ENCODE data around the gene LPIN3.

The LPIN3 gene

GRCh38 chr20:41352106-41352505 lies 11.5 kb downstream of the LPIN3 start:
- H3K27ac ChIP-seq (ENCODE audit: low read length): no peak overlapping the region
- no peaks in the 10 kb centered on the region; the same call in 1 of the 2 replicates for H3K36me3 ChIP-seq (ENCODE audit: control insufficient read depth, insufficient read depth, low read length)
- H3K27me3 ChIP-seq (ENCODE audit: control insufficient read depth, insufficient read depth, low read length): no peaks in the 10 kb centered on the region
- WGBS (ENCODE audit: insufficient coverage, insufficient read length): no CpG with 5 or more reads among the region's 4 CpGs
- DNase-seq (ENCODE audit: low read depth, low spot score): no peak
- H3K9me3 ChIP-seq (ENCODE audit: control insufficient read depth, insufficient read depth, low read length): no peaks in the 10 kb centered on the region
- H3K4me3 ChIP-seq (ENCODE audit: low read length): no peak overlapping the region
- H3K4me1 ChIP-seq (ENCODE audit: control insufficient read depth, insufficient read depth, low read length): no peaks in the 10 kb centered on the region

GRCh38 chr20:41352666-41353065 lies 12.0 kb downstream of the LPIN3 start:
- no CpG with 5 or more reads among the region's 5 CpGs for WGBS (ENCODE audit: insufficient coverage, insufficient read length)
- Histone ChIP-seq H3K27ac (ENCODE audit: low read length) (no peak overlapping the region), H3K27me3 (ENCODE audit: control insufficient read depth, insufficient read depth, low read length) (no peaks in the 10 kb centered on the region), H3K4me3 (ENCODE audit: low read length) (no peak overlapping the region), H3K4me1 (ENCODE audit: control insufficient read depth, insufficient read depth, low read length) (no peaks in the 10 kb centered on the region), H3K36me3 (ENCODE audit: control insufficient read depth, insufficient read depth, low read length) (no peaks in the 10 kb centered on the region; the same call in 1 of the 2 replicates), H3K9me3 (ENCODE audit: control insufficient read depth, insufficient read depth, low read length) (no peaks in the 10 kb centered on the region)
- no peak for DNase-seq (ENCODE audit: low read depth, low spot score)

GRCh38 chr20:41353530-41353929 lies 12.9 kb downstream of the LPIN3 start:
- DNase-seq (ENCODE audit: low read depth, low spot score): no peak
- Histone ChIP-seq H3K36me3 (ENCODE audit: control insufficient read depth, insufficient read depth, low read length) (no peaks in the 10 kb centered on the region; the same call in 1 of the 2 replicates), H3K27ac (ENCODE audit: low read length) (no peak overlapping the region), H3K4me3 (ENCODE audit: low read length) (no peak overlapping the region), H3K9me3 (ENCODE audit: control insufficient read depth, insufficient read depth, low read length) (no peaks in the 10 kb centered on the region), H3K4me1 (ENCODE audit: control insufficient read depth, insufficient read depth, low read length) (no peaks in the 10 kb centered on the region), H3K27me3 (ENCODE audit: control insufficient read depth, insufficient read depth, low read length) (no peaks in the 10 kb centered on the region)

- Histone ChIP-seq H3K36me3 (ENCODE audit: control insufficient read depth, insufficient read depth, low read length) (no peaks in the 10 kb centered on the region), H3K9me3 (ENCODE audit: control insufficient read depth, insufficient read depth, low read length) (no peaks in the 10 kb centered on the region), H3K27ac (ENCODE audit: low read length) (no peak overlapping the region), H3K4me1 (ENCODE audit: control insufficient read depth, insufficient read depth, low read length) (no peaks in the 10 kb centered on the region), H3K4me3 (ENCODE audit: low read length) (no peak overlapping the region), H3K27me3 (ENCODE audit: control insufficient read depth, insufficient read depth, low read length) (no peaks in the 10 kb centered on the region)
- no CpG with 5 or more reads among the region's 3 CpGs for WGBS (ENCODE audit: insufficient coverage, insufficient read length)
- DNase-seq (ENCODE audit: low read depth, low spot score): no peak
Measured at GRCh38 chr20:41355192-41355591, 14.6 kb downstream of the LPIN3 start.

GRCh38 chr20:41355598-41356203 lies 15.1 kb downstream of the LPIN3 start:
- no peak overlapping the region for H3K4me3 ChIP-seq (ENCODE audit: low read length)
- WGBS (ENCODE audit: insufficient coverage, insufficient read length): no CpG with 5 or more reads among the region's 7 CpGs
- no peaks in the 10 kb centered on the region for H3K9me3 ChIP-seq (ENCODE audit: control insufficient read depth, insufficient read depth, low read length)
- H3K27ac ChIP-seq (ENCODE audit: low read length): no peak overlapping the region
- H3K36me3 ChIP-seq (ENCODE audit: control insufficient read depth, insufficient read depth, low read length): no peaks in the 10 kb centered on the region
- no peaks in the 10 kb centered on the region for H3K4me1 ChIP-seq (ENCODE audit: control insufficient read depth, insufficient read depth, low read length)
- no peak for DNase-seq (ENCODE audit: low read depth, low spot score)
- no peaks in the 10 kb centered on the region for H3K27me3 ChIP-seq (ENCODE audit: control insufficient read depth, insufficient read depth, low read length)

GRCh38 chr20:41356951-41357350 lies 16.3 kb downstream of the LPIN3 start:
- no CpG with 5 or more reads among the region's 13 CpGs for WGBS (ENCODE audit: insufficient coverage, insufficient read length)
- no peaks in the 10 kb centered on the region for H3K9me3 ChIP-seq (ENCODE audit: control insufficient read depth, insufficient read depth, low read length)
- no peak overlapping the region for H3K4me3 ChIP-seq (ENCODE audit: low read length)
- no peaks in the 10 kb centered on the region for H3K4me1 ChIP-seq (ENCODE audit: control insufficient read depth, insufficient read depth, low read length)
- no peak overlapping the region for H3K27ac ChIP-seq (ENCODE audit: low read length)
- no peaks in the 10 kb centered on the region for H3K36me3 ChIP-seq (ENCODE audit: control insufficient read depth, insufficient read depth, low read length)
- no peaks in the 10 kb centered on the region for H3K27me3 ChIP-seq (ENCODE audit: control insufficient read depth, insufficient read depth, low read length)
- DNase-seq (ENCODE audit: low read depth, low spot score): no peak

- H3K27ac ChIP-seq (ENCODE audit: low read length): no peak overlapping the region
- H3K27me3 ChIP-seq (ENCODE audit: control insufficient read depth, insufficient read depth, low read length): no peaks in the 10 kb centered on the region
- no peak for DNase-seq (ENCODE audit: low read depth, low spot score)
- H3K9me3 ChIP-seq (ENCODE audit: control insufficient read depth, insufficient read depth, low read length): no peaks in the 10 kb centered on the region
- H3K4me3 ChIP-seq (ENCODE audit: low read length): no peak overlapping the region
- no peaks in the 10 kb centered on the region for H3K4me1 ChIP-seq (ENCODE audit: control insufficient read depth, insufficient read depth, low read length)
- H3K36me3 ChIP-seq (ENCODE audit: control insufficient read depth, insufficient read depth, low read length): no peaks in the 10 kb centered on the region
- WGBS (ENCODE audit: insufficient coverage, insufficient read length): no CpG with 5 or more reads among the region's 11 CpGs
Measured at GRCh38 chr20:41357424-41358163, 17.0 kb downstream of the LPIN3 start.

GRCh38 chr20:41358230-41358629 lies 17.6 kb downstream of the LPIN3 start:
- no CpG with 5 or more reads among the region's 9 CpGs for WGBS (ENCODE audit: insufficient coverage, insufficient read length)

GRCh38 chr20:41358717-41359116 lies 18.1 kb downstream of the LPIN3 start:
- Histone ChIP-seq H3K4me3 (ENCODE audit: low read length) (no peak overlapping the region), H3K27me3 (ENCODE audit: control insufficient read depth, insufficient read depth, low read length) (no peaks in the 10 kb centered on the region), H3K9me3 (ENCODE audit: control insufficient read depth, insufficient read depth, low read length) (no peaks in the 10 kb centered on the region), H3K27ac (ENCODE audit: low read length) (no peak overlapping the region), H3K4me1 (ENCODE audit: control insufficient read depth, insufficient read depth, low read length) (no peaks in the 10 kb centered on the region), H3K36me3 (ENCODE audit: control insufficient read depth, insufficient read depth, low read length) (no peaks in the 10 kb centered on the region)
- WGBS (ENCODE audit: insufficient coverage, insufficient read length): no CpG with 5 or more reads among the region's 7 CpGs
- no peak for DNase-seq (ENCODE audit: low read depth, low spot score)

More at GRCh38 chr20:41358230-41358629, 17.6 kb downstream of the LPIN3 start:
- H3K4me3 ChIP-seq (ENCODE audit: low read length): no peak overlapping the region
- no peak for DNase-seq (ENCODE audit: low read depth, low spot score)
- no peaks in the 10 kb centered on the region for H3K4me1 ChIP-seq (ENCODE audit: control insufficient read depth, insufficient read depth, low read length)
- no peaks in the 10 kb centered on the region for H3K36me3 ChIP-seq (ENCODE audit: control insufficient read depth, insufficient read depth, low read length)
- no peaks in the 10 kb centered on the region for H3K27me3 ChIP-seq (ENCODE audit: control insufficient read depth, insufficient read depth, low read length)
- no peak overlapping the region for H3K27ac ChIP-seq (ENCODE audit: low read length)
- H3K9me3 ChIP-seq (ENCODE audit: control insufficient read depth, insufficient read depth, low read length): no peaks in the 10 kb centered on the region

- no peaks in the 10 kb centered on the region for H3K4me1 ChIP-seq (ENCODE audit: control insufficient read depth, insufficient read depth, low read length)
- DNase-seq (ENCODE audit: low read depth, low spot score): no peak
- no CpG with 5 or more reads among the region's 9 CpGs for WGBS (ENCODE audit: insufficient coverage, insufficient read length)
Measured at GRCh38 chr20:41359541-41360011, 19.0 kb downstream of the LPIN3 start.

More at GRCh38 chr20:41359541-41360011, 19.0 kb downstream of the LPIN3 start:
- no peaks in the 10 kb centered on the region for H3K27me3 ChIP-seq (ENCODE audit: control insufficient read depth, insufficient read depth, low read length)
- no peaks in the 10 kb centered on the region for H3K36me3 ChIP-seq (ENCODE audit: control insufficient read depth, insufficient read depth, low read length)
- H3K27ac ChIP-seq (ENCODE audit: low read length): no peak overlapping the region
- H3K9me3 ChIP-seq (ENCODE audit: control insufficient read depth, insufficient read depth, low read length): no peaks in the 10 kb centered on the region
- no peak overlapping the region for H3K4me3 ChIP-seq (ENCODE audit: low read length)

Data from iPS DF 6.9 (cell line).